Parathyroid adenoma (tissue), 2 donors: ENCODE measurements around the gene L3MBTL4.
"Not testable (repeated sequence)": the region's sequence is repeated elsewhere in the genome, so short reads cannot be mapped to it uniquely, and the experiment has no call there.

ENCODE experiments used
- H2AFZ ChIP-seq: fragments of 300-600 bp; sonication (generic); one replicate; pipeline ENCODE4 v1.7.0; 2017; ENCODE audit warnings: antibody characterized with exemption, mild to moderate bottlenecking
- H3K27ac ChIP-seq: fragments of 300-600 bp; sonication (generic); one replicate; pipeline ENCODE4 v1.7.0; 2017
- H3K27me3 ChIP-seq: fragments of 300-600 bp; sonication (generic); one replicate; pipeline ENCODE4 v1.7.0; 2017; ENCODE audit warnings: low read length; ENCODE audit not compliant: control insufficient read depth, insufficient read depth
- H3K36me3 ChIP-seq: fragments of 300-600 bp; sonication (generic); one replicate; pipeline ENCODE4 v1.7.0; 2017; ENCODE audit warnings: low read length; ENCODE audit not compliant: control insufficient read depth, insufficient read depth
- H3K4me1 ChIP-seq: fragments of 300-600 bp; sonication (generic); one replicate; pipeline ENCODE4 v1.7.0; 2017; ENCODE audit warnings: control low read depth
- H3K4me2 ChIP-seq: fragments of 300-600 bp; sonication (generic); one replicate; pipeline ENCODE4 v1.7.0; 2017; ENCODE audit warnings: low read length
- H3K4me3 ChIP-seq: fragments of 300-600 bp; sonication (generic); one replicate; pipeline ENCODE4 v1.7.0; 2017; ENCODE audit warnings: low read depth, low read length
- H3K79me2 ChIP-seq: fragments of 300-600 bp; sonication (generic); one replicate; pipeline ENCODE4 v1.7.0; 2017; ENCODE audit warnings: control low read depth
- H3K9ac ChIP-seq: fragments of 300-600 bp; sonication (generic); one replicate; pipeline ENCODE4 v1.7.0; 2017; ENCODE audit warnings: mild to moderate bottlenecking
- H3K9me3 ChIP-seq: fragments of 300-600 bp; sonication (generic); one replicate; pipeline ENCODE4 v1.7.0; 2017; ENCODE audit warnings: low read length; ENCODE audit not compliant: control insufficient read depth
- CTCF ChIP-seq: fragments of 300-600 bp; sonication (generic); IDR thresholded peaks from one replicate; pipeline ENCODE4 v1.7.0; 2017; ENCODE audit warnings: antibody characterized with exemption, mild to moderate bottlenecking
- donor health status: primary hyperparathyroidism.

The L3MBTL4 gene

DNA sequence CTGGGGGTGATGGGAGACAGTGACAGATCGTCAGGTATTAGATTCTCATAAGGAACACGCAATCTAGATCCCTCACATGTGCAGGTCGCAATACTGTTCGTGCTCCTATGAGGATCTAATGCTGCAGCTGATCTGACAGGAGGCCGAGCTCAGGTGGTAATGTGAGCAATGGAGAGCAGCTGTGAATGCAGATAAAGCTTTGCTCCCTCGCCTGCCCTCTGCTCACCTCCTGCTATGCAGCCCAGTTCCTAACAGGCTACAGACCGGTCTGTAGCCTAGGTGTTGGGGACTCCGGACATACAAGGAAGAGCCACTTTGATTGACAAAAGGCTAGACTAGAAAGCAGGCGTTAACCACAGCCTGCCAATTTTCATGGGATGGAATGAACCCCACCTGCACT, 335.8 kb downstream of the L3MBTL4 start:
- Histone ChIP-seq H3K36me3 (no peaks in the 10 kb centered on the region), H3K9me3 (no peaks in the 10 kb centered on the region), H2AFZ (no peak overlapping the region), H3K4me3 (no peak overlapping the region), H3K79me2 (no peaks in the 10 kb centered on the region), H3K4me2 (no peak overlapping the region), H3K27ac (no peak overlapping the region), H3K4me1 (no peaks in the 10 kb centered on the region), H3K9ac (no peak overlapping the region), H3K27me3 (no peaks in the 10 kb centered on the region)
- TF ChIP-seq CTCF: no peak

- H2AFZ ChIP-seq, H3K4me3 ChIP-seq, H3K36me3 ChIP-seq, H3K4me2 ChIP-seq, H3K27me3 ChIP-seq, H3K9me3 ChIP-seq, H3K4me1 ChIP-seq, H3K79me2 ChIP-seq, H3K27ac ChIP-seq, H3K9ac ChIP-seq: not testable (repeated sequence)
Measured at GRCh38 chr18:6072423-6072822, 342.3 kb downstream of the L3MBTL4 start.

DNA sequence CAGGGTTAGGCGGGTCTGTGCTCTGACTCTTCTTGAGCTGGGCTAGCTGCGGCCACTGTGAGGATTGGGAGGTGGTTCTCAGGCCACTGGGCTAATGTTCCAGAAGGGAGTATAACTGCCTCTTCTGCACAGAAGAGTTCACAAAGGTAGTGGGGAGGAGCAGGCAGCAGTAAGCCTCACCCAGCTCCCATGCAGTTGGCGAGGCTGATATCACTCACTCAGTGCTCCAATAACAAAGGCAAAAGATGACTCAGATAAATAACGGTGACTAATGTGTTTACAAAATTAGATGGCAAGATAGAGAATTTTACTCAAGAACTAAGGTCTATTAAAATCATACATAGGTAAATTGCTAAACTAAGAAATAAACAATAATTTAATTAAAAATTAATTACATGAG, 345.2 kb downstream of the L3MBTL4 start:
- H3K4me1 ChIP-seq: no peaks in the 10 kb centered on the region
- H3K4me3 ChIP-seq: no peak overlapping the region
- H3K9me3 ChIP-seq: no peaks in the 10 kb centered on the region
- H3K36me3 ChIP-seq: no peaks in the 10 kb centered on the region
- no peak overlapping the region for H3K27ac ChIP-seq
- no peaks in the 10 kb centered on the region for H3K79me2 ChIP-seq
- H3K9ac ChIP-seq: no peak overlapping the region
- TF ChIP-seq CTCF: no peak
- H3K27me3 ChIP-seq: no peaks in the 10 kb centered on the region
- H3K4me2 ChIP-seq: no peak overlapping the region
- no peak overlapping the region for H2AFZ ChIP-seq

DNA sequence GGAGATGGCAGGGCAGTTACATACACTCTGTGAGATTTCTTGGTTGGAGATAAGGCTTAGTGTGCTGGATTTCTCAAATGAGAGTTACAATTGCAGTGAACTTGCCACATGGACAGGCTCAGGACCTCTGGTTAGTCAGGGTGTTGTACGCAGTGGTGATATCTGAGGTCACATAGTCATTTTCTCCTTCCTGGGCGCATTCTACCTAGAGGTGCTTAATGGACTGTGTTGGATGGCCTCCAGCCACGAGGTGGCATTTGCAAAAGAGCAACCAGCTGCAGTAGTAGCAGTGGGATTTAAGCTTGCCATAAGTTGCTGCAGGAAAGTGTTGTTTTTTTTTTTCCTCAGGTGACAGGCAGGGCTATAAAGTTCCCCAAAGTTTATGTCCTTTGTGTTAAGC, 345.6 kb downstream of the L3MBTL4 start:
- no peak overlapping the region for H3K27ac ChIP-seq
- no peak for TF ChIP-seq CTCF
- H3K27me3 ChIP-seq: no peaks in the 10 kb centered on the region

DNA sequence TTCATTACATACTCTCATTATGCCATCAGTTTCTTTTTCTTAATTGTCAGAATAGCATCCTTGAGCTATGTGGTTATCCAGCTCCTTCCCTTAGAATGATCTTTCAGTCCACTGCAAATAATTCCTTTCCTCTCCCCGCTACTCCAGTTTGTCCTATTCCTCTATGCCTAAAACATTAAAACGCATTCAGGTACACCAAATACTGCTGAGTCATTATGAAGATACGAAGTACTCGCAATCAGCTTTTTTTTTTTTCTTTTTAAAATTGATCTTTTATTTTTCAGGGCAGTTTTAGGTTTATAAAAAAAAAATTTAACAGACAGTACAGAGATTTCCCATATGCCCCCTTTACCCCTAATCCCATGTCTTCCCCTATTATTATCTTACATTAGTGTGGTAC, 354.6 kb downstream of the L3MBTL4 start:
- Histone ChIP-seq H3K36me3 (no peaks in the 10 kb centered on the region), H3K9me3 (no peaks in the 10 kb centered on the region), H2AFZ (no peak overlapping the region), H3K4me1 (no peaks in the 10 kb centered on the region), H3K79me2 (no peaks in the 10 kb centered on the region), H3K4me3 (no peak overlapping the region), H3K27ac (no peak overlapping the region), H3K9ac (no peak overlapping the region), H3K4me2 (no peak overlapping the region), H3K27me3 (no peaks in the 10 kb centered on the region)
- TF ChIP-seq CTCF: no peak

More for the DNA sequence above, 345.6 kb downstream of the L3MBTL4 start:
- no peaks in the 10 kb centered on the region for H3K9me3 ChIP-seq
- H3K9ac ChIP-seq: no peak overlapping the region
- H3K4me2 ChIP-seq: no peak overlapping the region
- no peak overlapping the region for H2AFZ ChIP-seq
- no peaks in the 10 kb centered on the region for H3K36me3 ChIP-seq
- H3K79me2 ChIP-seq: no peaks in the 10 kb centered on the region
- no peak overlapping the region for H3K4me3 ChIP-seq
- no peaks in the 10 kb centered on the region for H3K4me1 ChIP-seq
